Thoracic aorta (tissue), 2 donors: Measurements from ENCODE around the gene BICDL1. TPM values are rescaled to one million over a fixed set of nuclear protein-coding genes. Genes with fewer than 3 reads are reported as not detected.

Source experiments
- ATAC-seq: fragments of 150-250 bp; one replicate; pipeline ENCODE4 v1.8.0; 2017; ENCODE audit warnings: low read depth; ENCODE audit not compliant: insufficient number of reproducible peaks, low FRiP score
- DNase-seq: peaks from one replicate; pipeline ENCODE4 v3.0.0-alpha.2; 2020; ENCODE audit warnings: low spot score
- H3K27ac ChIP-seq, 2 donors: fragments of 200-600 bp; sonication (generic); 1 replicate in 1 of 2; 2 replicates in 1 of 2; pipeline ENCODE4 v1.5.1; 2016; ENCODE audit warnings: mild to moderate bottlenecking in 2 of 2, moderate library complexity in 2 of 2
- H3K27me3 ChIP-seq: fragments of 200-600 bp; sonication (generic); replicated peaks from 2 replicates; pipeline ENCODE4 v1.6.0; 2016; ENCODE audit warnings: mild to moderate bottlenecking; ENCODE audit not compliant: insufficient read depth
- H3K36me3 ChIP-seq: fragments of 200-600 bp; sonication (generic); one replicate; pipeline ENCODE4 v1.5.1; 2016
- H3K4me1 ChIP-seq, 2 donors: fragments of 200-600 bp; sonication (generic); 1 replicate in 1 of 2; 2 replicates in 1 of 2; pipeline versions ENCODE4 v1.5.1 to v1.6.0; 2016; ENCODE audit warnings: low read depth in 2 of 2, mild to moderate bottlenecking in 1 of 2; ENCODE audit not compliant: control insufficient read depth in 1 of 2
- H3K4me3 ChIP-seq: fragments of 200-600 bp; sonication (generic); 2 replicates; pipeline ENCODE4 v1.5.1; 2016; ENCODE audit warnings: mild to moderate bottlenecking
- H3K9me3 ChIP-seq: fragments of 200-600 bp; sonication (generic); 2 replicates; pipeline ENCODE4 v1.5.1; 2016
- total RNA-seq, 2 donors: library from RNA; depleted of rRNA; stranded (reverse); fragments of >200 nt; gene quantifications; one replicate each; pipeline versions ENCODE4 v1.1.0 to v1.2.3, GENCODE V29; 2016
- TF ChIP-seq, protein P1 (sequence below): fragments of 200-600 bp; sonication (generic); IDR thresholded peaks from one replicate; pipeline ENCODE4 v1.5.1; 2019; ENCODE audit warnings: antibody characterized with exemption

Gene BICDL1
- total RNA-seq, 2 donors from 2014 or later = 0.68 to 4.4 TPM

DNA sequence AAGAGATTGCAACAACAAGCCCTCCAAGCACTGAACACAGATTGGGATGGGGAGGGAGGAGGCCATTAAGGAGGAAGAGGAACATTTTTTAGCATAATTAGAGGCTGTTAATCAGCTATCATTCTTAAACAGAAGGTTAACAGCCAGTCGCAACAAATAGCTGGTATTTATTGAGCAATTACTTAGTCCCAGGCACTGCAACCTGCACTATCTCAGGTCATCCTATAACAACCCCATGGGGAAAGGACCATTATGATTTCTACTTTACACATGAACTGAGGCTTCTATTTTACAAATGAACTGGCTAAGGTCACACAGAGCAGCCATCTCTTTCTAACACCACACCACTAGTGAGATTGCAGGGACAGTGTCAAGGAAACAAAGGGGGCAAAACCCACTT is 117.1 kb downstream of the BICDL1 start:
- H3K4me1 ChIP-seq = peaks cover 20 to 22% of the 10 kb centered on the region in 2 donors
- ATAC-seq = no peak

GRCh38 chr12:120109570-120110267 is 120.7 kb downstream of the BICDL1 start:
- H3K27ac ChIP-seq = no peak overlapping the region
- peaks cover 7% of the 10 kb centered on the region for H3K36me3 ChIP-seq
- H3K4me3 ChIP-seq = no peak overlapping the region
- H3K27me3 ChIP-seq = no peaks in the 10 kb centered on the region
- H3K9me3 ChIP-seq = no peaks in the 10 kb centered on the region
- no peak for ATAC-seq
- peaks cover 9 to 23% of the 10 kb centered on the region in 2 donors for H3K4me1 ChIP-seq
- no peak for DNase-seq
- TF ChIP-seq, protein P1, sequence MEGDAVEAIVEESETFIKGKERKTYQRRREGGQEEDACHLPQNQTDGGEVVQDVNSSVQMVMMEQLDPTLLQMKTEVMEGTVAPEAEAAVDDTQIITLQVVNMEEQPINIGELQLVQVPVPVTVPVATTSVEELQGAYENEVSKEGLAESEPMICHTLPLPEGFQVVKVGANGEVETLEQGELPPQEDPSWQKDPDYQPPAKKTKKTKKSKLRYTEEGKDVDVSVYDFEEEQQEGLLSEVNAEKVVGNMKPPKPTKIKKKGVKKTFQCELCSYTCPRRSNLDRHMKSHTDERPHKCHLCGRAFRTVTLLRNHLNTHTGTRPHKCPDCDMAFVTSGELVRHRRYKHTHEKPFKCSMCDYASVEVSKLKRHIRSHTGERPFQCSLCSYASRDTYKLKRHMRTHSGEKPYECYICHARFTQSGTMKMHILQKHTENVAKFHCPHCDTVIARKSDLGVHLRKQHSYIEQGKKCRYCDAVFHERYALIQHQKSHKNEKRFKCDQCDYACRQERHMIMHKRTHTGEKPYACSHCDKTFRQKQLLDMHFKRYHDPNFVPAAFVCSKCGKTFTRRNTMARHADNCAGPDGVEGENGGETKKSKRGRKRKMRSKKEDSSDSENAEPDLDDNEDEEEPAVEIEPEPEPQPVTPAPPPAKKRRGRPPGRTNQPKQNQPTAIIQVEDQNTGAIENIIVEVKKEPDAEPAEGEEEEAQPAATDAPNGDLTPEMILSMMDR = no peak

More for the DNA sequence above, 117.1 kb downstream of the BICDL1 start:
- TF ChIP-seq, protein P1 = no peak
- no peaks in the 10 kb centered on the region for H3K27me3 ChIP-seq
- no peaks in the 10 kb centered on the region for H3K9me3 ChIP-seq
- H3K36me3 ChIP-seq = peaks cover 29% of the 10 kb centered on the region
- H3K4me3 ChIP-seq = no peak overlapping the region
- no peak for DNase-seq
- no peak overlapping the region for H3K27ac ChIP-seq

DNA sequence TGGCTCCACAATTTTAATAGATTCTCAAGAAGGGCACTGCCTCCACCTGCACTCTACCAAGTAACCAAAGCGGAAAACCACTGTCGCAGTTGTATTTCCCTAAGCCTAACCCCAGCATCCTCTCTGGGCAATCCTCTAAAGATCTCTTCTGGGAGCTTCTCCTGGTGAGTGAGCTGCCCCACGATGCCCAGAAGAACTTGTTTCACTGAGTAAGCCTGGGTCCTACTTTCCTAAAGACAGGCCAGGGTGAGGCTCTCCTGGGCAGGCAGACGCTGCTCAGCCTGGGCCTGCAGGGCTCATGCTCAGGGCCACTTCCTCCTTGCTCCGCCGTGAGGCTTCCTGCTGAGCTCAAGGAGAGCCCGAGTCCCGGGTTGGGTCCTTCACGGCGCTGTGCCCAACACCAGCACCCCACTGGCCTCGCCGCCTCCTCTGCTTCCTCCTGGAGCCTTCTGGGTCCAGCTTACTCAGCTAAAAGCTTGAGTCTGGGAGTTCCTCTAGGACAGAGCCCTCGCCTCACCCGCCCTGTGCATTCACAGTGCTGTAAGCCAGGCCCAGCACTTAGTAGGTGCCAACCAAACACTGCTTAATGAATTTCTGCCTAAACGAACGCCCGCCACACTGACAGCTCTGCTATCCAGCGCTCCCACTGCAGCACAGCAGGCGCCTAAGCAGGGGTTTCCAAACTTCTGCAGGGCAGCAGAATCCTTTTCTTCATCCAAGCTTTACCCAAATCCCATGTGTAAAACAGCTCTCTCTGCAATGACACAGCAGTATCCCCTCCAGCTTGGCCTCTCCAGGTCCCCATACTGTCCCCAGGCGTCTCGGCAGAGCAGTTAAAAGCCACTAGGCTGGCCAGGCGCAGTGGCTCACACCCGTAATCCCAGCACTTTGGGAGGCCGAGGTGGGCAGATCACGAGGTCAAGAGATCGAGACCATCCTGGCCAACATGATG is 121.8 kb downstream of the BICDL1 start:
- no peak for ATAC-seq
- H3K9me3 ChIP-seq = no peaks in the 10 kb centered on the region
- TF ChIP-seq, protein P1 = no peak
- peaks cover 18 to 34% of the 10 kb centered on the region in 2 donors for H3K4me1 ChIP-seq
- no peak for DNase-seq
- H3K36me3 ChIP-seq = peaks cover 4% of the 10 kb centered on the region
- H3K4me3 ChIP-seq = no peak overlapping the region
- H3K27ac ChIP-seq = no peak overlapping the region
- no peaks in the 10 kb centered on the region for H3K27me3 ChIP-seq

DNA sequence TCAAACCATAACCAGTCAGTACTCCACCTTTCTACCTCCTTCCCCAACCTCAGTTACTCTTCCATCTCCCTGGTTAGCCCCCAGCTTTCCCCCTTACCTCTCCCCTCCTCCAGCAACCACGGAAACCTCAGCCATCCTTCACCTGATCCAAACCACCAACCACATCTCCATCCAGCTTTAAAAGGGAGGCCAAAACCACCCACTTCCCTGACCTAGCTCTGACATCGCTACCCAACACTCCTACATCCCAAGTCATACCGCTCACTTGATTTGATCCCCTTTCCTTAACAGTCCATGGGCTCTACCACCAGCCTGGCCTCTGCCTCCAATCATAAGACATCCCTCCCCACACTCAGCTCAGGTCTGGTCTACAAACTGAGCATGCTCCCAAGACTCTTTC is 126.0 kb downstream of the BICDL1 start:
- peaks cover 24 to 56% of the 10 kb centered on the region in 2 donors for H3K4me1 ChIP-seq

More for the DNA sequence above, 126.0 kb downstream of the BICDL1 start:
- DNase-seq = no peak
- Histone ChIP-seq H3K36me3 (no peaks in the 10 kb centered on the region), H3K27me3 (no peaks in the 10 kb centered on the region), H3K4me3 (peak overlapping the region; percentile 79), H3K27ac (no peak overlapping the region), H3K9me3 (no peaks in the 10 kb centered on the region)
- ATAC-seq = no peak
- TF ChIP-seq, protein P1 = no peak
